ENCODE data around the gene CCDC47.

The CCDC47 gene

DNA sequence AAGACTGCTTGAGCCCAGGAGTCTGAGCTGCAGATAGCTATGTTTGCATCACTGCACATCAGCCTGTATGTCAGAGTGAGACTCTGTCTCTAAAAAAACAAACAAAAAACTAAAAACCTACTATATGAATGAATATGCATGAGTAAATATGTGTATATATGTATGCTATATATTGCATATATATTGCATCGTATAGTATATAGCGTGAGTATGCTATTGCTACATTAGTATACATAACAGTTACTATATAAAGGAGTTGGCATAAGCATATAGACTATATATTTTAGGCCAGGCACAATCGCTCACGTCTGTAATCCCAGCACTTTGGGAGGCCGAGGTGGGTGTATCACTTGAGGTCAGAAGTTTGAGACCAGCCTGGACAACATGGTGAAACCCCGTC lies 16.7 kb upstream of the CCDC47 start:
- no peak overlapping the region for H3K4me2 ChIP-seq (ENCODE audit: low read depth, low read length, poor library complexity, severe bottlenecking)
- no peak overlapping the region for H3K4me3 ChIP-seq (ENCODE audit: insufficient read depth, low read length, poor library complexity, severe bottlenecking)
- H3K79me2 ChIP-seq (ENCODE audit: insufficient read depth, low read length) = peaks cover 78% of the 10 kb centered on the region
- H3K9me2 ChIP-seq (replicated peaks; ENCODE audit: insufficient read depth, low read length) = no peaks in the 10 kb centered on the region
- H2AFZ ChIP-seq (ENCODE audit: low read depth, low read length, severe bottlenecking) = no peak overlapping the region
- H3K27me3 ChIP-seq (ENCODE audit: low read length) = no peaks in the 10 kb centered on the region
- H4K20me1 ChIP-seq (ENCODE audit: low read depth, low read length) = peaks cover 9% of the 10 kb centered on the region; the same call in 1 of the 2 replicates
- H3F3A ChIP-seq (ENCODE audit: insufficient read depth) = peaks cover 3% of the 10 kb centered on the region; the same call in 1 of the 2 replicates
- peaks cover 48% of the 10 kb centered on the region for H3K36me3 ChIP-seq (ENCODE audit: low read length)
- TF ChIP-seq, protein P1, sequence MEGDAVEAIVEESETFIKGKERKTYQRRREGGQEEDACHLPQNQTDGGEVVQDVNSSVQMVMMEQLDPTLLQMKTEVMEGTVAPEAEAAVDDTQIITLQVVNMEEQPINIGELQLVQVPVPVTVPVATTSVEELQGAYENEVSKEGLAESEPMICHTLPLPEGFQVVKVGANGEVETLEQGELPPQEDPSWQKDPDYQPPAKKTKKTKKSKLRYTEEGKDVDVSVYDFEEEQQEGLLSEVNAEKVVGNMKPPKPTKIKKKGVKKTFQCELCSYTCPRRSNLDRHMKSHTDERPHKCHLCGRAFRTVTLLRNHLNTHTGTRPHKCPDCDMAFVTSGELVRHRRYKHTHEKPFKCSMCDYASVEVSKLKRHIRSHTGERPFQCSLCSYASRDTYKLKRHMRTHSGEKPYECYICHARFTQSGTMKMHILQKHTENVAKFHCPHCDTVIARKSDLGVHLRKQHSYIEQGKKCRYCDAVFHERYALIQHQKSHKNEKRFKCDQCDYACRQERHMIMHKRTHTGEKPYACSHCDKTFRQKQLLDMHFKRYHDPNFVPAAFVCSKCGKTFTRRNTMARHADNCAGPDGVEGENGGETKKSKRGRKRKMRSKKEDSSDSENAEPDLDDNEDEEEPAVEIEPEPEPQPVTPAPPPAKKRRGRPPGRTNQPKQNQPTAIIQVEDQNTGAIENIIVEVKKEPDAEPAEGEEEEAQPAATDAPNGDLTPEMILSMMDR (IDR thresholded peaks at IDR 0.05; ENCODE audit: insufficient read depth, low read length, poor library complexity, severe bottlenecking) = no peak
- TF ChIP-seq EZH2phosphoT487 (conservative IDR thresholded peaks at IDR 0.05; ENCODE audit: low read length) = no peak
- no peaks in the 10 kb centered on the region for H3K9me3 ChIP-seq (ENCODE audit: insufficient read depth, low read length)
- H3K9ac ChIP-seq (ENCODE audit: low read length) = no peak overlapping the region
- no peak overlapping the region for H3K27ac ChIP-seq (ENCODE audit: low read depth, low read length)

DNA sequence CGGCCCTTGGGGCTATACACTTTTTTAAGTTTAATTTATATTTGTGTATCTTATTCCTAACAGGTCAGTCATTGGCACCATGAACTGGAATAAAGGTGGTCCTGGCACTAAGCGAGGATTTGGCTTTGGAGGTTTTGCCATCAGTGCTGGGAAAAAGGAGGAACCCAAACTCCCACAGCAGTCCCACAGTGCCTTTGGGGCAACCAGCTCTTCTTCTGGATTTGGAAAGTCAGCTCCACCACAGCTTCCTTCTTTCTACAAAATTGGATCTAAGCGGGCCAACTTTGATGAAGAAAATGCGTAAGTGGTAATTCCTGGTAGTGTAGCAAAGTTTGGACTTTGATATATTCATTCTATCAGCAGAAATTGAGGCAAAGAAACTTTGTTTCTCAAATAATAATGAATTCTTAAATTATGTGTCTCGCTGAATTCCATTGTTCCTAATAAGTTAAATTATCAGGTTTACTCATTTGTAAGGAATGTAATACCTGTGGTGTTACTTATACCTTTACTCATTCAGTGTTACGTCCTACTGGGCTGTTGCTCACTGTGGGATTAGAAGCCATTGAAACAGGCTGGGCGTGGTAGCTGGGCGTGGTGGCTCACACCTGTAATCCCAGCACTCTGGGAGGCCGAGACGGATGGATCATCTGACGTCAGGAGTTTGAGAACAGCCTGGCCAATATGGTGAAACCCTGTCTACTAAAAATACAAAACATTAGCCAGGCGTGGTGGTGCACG lies 13.7 kb upstream of the CCDC47 start:
- H3K27ac ChIP-seq (ENCODE audit: low read depth, low read length) = no peak overlapping the region
- peaks cover 90% of the 10 kb centered on the region for H3K79me2 ChIP-seq (ENCODE audit: insufficient read depth, low read length)
- peaks cover 3% of the 10 kb centered on the region; the same call in 1 of the 2 replicates for H3F3A ChIP-seq (ENCODE audit: insufficient read depth)
- no peak overlapping the region for H2AFZ ChIP-seq (ENCODE audit: low read depth, low read length, severe bottlenecking)
- no peaks in the 10 kb centered on the region for H3K9me2 ChIP-seq (replicated peaks; ENCODE audit: insufficient read depth, low read length)
- no peak overlapping the region for H3K4me3 ChIP-seq (ENCODE audit: insufficient read depth, low read length, poor library complexity, severe bottlenecking)
- H3K9ac ChIP-seq (ENCODE audit: low read length) = no peak overlapping the region
- no peak overlapping the region for H3K4me2 ChIP-seq (ENCODE audit: low read depth, low read length, poor library complexity, severe bottlenecking)
- TF ChIP-seq, protein P1 (IDR thresholded peaks at IDR 0.05; ENCODE audit: insufficient read depth, low read length, poor library complexity, severe bottlenecking) = no peak
- peaks cover 25% of the 10 kb centered on the region for H3K36me3 ChIP-seq (ENCODE audit: low read length)
- no peaks in the 10 kb centered on the region for H3K27me3 ChIP-seq (ENCODE audit: low read length)
- H4K20me1 ChIP-seq (ENCODE audit: low read depth, low read length) = peaks cover 15% of the 10 kb centered on the region; the same call in 1 of the 2 replicates
- no peaks in the 10 kb centered on the region for H3K9me3 ChIP-seq (ENCODE audit: insufficient read depth, low read length)

DNA sequence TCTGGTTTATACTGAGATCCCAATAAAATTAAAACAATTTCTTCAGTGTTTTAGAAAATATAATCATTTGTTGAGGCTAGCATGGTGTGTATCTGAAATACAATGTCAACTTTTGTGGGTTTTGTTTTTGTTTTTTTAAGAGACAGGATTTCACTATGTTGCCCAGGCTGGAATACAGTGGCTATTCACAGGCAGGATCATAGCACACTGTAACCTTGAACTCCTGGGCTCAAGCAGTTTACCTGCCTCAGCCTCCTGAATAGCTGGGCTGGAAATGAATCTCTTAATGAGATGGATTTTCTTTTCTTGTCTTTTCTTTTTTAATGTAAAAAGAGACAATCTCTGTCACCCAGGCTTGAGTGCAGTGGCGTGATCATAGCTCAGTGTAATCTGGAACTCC lies 12.7 kb upstream of the CCDC47 start:
- Histone ChIP-seq H3F3A (ENCODE audit: insufficient read depth) (no peaks in the 10 kb centered on the region), H3K9ac (ENCODE audit: low read length) (no peak overlapping the region), H3K79me2 (ENCODE audit: insufficient read depth, low read length) (peaks cover 90% of the 10 kb centered on the region)

More for the DNA sequence above, 12.7 kb upstream of the CCDC47 start:
- TF ChIP-seq EZH2phosphoT487 (conservative IDR thresholded peaks at IDR 0.05; ENCODE audit: low read length) = no peak
- TF ChIP-seq, protein P1 (IDR thresholded peaks at IDR 0.05; ENCODE audit: insufficient read depth, low read length, poor library complexity, severe bottlenecking) = no peak
- Histone ChIP-seq H3K9me2 (replicated peaks; ENCODE audit: insufficient read depth, low read length) (no peaks in the 10 kb centered on the region), H4K20me1 (ENCODE audit: low read depth, low read length) (peaks cover 17% of the 10 kb centered on the region), H3K27ac (ENCODE audit: low read depth, low read length) (no peak overlapping the region), H3K9me3 (ENCODE audit: insufficient read depth, low read length) (no peaks in the 10 kb centered on the region), H3K4me3 (ENCODE audit: insufficient read depth, low read length, poor library complexity, severe bottlenecking) (no peak overlapping the region), H3K4me2 (ENCODE audit: low read depth, low read length, poor library complexity, severe bottlenecking) (no peak overlapping the region), H3K27me3 (ENCODE audit: low read length) (no peaks in the 10 kb centered on the region), H3K36me3 (ENCODE audit: low read length) (peaks cover 19% of the 10 kb centered on the region; the same call in 1 of the 2 replicates), H2AFZ (ENCODE audit: low read depth, low read length, severe bottlenecking) (no peak overlapping the region)
